ENCODE measurements around the gene IP6K3.

IP6K3 gene

DNA sequence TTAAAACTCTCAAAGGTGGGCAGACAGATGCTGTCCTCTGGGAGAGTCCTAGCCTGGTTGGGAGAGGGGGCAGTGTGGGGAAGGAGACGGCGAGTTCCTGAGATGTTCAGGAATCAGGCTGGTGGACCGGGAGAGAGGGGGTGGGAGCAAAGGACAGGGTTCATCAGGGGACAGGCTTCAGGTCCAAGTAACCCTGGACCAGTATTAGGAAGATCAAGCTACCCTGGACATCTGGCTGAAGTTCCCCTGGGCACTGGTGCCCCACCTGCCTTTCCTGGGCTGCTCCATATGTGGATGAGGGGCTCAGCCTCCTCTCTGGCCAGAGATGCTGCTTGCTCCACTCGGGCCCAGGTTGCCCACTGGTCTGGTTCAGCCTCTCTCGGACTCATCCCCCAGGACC is 1.1 kb upstream of the IP6K3 start:
- TF ChIP-seq, protein P1, sequence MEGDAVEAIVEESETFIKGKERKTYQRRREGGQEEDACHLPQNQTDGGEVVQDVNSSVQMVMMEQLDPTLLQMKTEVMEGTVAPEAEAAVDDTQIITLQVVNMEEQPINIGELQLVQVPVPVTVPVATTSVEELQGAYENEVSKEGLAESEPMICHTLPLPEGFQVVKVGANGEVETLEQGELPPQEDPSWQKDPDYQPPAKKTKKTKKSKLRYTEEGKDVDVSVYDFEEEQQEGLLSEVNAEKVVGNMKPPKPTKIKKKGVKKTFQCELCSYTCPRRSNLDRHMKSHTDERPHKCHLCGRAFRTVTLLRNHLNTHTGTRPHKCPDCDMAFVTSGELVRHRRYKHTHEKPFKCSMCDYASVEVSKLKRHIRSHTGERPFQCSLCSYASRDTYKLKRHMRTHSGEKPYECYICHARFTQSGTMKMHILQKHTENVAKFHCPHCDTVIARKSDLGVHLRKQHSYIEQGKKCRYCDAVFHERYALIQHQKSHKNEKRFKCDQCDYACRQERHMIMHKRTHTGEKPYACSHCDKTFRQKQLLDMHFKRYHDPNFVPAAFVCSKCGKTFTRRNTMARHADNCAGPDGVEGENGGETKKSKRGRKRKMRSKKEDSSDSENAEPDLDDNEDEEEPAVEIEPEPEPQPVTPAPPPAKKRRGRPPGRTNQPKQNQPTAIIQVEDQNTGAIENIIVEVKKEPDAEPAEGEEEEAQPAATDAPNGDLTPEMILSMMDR (IDR thresholded peaks at IDR 0.05; ENCODE audit: insufficient read depth, low read depth, low read length, missing control alignments) = no peak
- no peak for DNase-seq (ENCODE audit: low read depth)

DNA sequence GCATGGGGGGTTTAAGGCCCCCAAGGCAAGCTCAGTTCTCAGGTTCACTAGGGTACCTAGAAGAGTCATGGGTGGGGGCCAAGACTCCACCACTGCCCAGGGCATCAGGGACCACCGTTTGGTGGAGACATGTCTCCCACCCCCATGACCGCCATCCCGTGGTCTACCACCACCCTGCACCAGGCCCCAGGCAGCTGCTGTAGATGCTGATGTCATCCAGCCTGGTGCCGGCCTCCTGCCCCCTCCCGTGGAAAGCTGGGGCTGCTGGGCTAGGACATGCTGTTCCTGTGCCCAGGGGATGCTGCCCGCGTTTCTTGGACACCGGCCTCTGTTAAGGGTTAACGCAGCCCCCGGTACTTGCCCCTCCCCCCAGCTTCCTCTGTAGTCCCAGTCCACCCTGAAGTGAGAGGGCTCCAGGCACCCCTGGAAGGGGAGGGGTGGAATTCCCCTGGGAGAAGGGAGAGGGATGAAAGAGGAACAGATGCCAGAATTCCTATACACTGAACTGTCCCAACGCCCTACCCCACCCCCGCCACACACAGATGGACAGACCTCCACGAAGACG is 587 bp downstream of the IP6K3 start:
- no peak overlapping the region for H3K4me3 ChIP-seq (ENCODE audit: low read length)
- peak; percentile 36 for DNase-seq (ENCODE audit: low read depth)
- TF ChIP-seq, protein P1 (IDR thresholded peaks at IDR 0.05; ENCODE audit: insufficient read depth, low read depth, low read length, missing control alignments) = no peak

More for the DNA sequence above, 1.1 kb upstream of the IP6K3 start:
- no peak overlapping the region for H3K4me3 ChIP-seq (ENCODE audit: low read length)

DNA sequence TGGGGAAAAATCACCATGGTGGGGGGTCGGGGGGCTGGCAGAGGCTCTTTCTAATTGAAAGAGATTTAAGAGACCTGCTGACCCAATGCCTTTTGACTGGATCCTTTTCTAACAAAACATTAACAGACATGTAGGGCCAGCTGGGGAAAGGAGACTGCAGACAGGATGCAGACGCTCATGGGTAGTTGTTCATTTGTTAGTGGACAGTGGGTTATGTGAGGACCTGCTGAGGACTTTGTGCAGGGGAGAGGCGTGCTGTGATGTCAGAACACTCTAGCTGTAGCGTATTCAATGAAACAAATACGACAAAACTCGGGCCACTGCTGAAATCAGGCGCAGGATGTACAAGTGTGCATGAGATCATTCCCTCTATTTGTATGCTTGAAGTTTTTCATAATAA is 1.2 kb downstream of the IP6K3 start:
- DNase-seq (ENCODE audit: low read depth) = no peak
- H3K4me3 ChIP-seq (ENCODE audit: low read length) = no peak overlapping the region
- TF ChIP-seq, protein P1 (IDR thresholded peaks at IDR 0.05; ENCODE audit: insufficient read depth, low read depth, low read length, missing control alignments) = no peak

DNA sequence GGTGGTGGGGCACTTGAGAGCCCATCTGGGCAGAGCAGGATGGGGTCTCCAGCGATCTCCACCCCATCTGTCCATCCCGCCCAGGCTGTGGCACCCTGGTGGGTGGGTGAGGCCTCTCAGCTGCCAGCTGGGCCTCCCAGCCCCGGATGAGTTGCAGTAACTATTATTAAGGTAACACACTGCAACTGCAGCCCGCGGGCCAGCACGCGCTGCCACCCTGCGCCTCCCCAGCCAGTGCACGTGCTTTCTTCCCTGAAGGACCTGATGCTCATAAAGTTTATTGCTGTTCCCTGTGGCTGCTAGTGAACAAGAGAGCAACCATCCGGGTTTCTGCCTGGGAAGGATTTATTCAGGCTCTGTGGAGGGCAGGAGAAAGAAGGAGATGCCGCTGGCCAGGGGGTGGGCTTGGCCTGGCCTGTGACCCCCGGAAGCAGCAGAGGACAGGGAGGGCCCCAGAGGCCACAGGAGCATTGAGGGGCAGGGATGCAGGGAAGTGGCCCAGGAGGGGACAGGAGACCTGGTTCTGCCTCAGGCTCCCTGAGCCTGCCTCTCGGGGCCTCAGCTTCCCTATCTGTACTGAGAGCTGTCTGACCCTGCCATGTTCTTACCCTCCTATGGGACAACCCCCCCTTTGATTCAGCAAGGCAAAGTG is 1.7 kb downstream of the IP6K3 start:
- DNase-seq (ENCODE audit: low read depth) = no peak
- TF ChIP-seq, protein P1 (IDR thresholded peaks at IDR 0.05; ENCODE audit: insufficient read depth, low read depth, low read length, missing control alignments) = no peak
- H3K4me3 ChIP-seq (ENCODE audit: low read length) = no peak overlapping the region

DNA sequence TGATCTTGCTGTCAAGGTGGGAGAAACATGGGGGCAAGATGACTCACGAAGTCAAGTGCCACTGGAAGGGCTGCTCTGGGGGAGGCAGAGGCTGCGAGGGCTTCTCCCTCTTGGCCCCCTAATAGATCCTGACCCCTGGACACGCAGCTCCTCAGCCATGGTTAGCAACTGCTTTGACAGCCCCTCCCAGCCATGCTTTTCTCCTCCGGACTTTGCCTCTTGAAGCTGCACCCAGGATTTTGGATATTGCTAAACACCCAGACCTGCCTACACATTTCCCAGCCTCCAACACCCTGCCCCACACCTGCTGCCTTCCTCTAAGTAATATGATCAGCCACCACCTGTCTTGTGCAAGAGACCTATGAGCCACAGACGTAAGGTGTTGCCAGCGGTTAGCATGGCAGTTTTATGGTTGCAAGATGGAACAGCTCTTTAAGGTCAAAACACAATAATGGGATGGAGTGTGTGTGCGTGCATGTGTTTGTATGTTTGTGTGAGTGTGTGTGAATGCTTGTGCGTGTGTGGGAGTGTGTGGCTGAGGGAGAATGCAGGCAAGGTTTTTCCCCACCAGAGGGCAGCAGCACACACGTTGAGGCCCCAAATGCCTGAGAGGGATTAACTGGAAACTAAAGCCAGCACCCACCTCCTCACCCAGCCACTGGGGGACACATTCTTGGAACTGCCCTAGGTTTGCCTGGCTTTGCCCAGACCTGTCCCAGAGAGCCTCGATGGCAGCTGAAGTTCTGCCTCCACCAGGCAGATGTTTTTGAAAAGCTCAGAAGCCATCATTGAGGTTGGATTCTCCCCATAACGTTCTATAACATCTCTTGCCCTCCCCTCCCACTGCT is 2.5 kb downstream of the IP6K3 start:
- H3K4me3 ChIP-seq (ENCODE audit: low read length) = no peak overlapping the region
- DNase-seq (ENCODE audit: low read depth) = peak; percentile 98
- TF ChIP-seq, protein P1 (IDR thresholded peaks at IDR 0.05; ENCODE audit: insufficient read depth, low read depth, low read length, missing control alignments) = peak; percentile 95

DNA sequence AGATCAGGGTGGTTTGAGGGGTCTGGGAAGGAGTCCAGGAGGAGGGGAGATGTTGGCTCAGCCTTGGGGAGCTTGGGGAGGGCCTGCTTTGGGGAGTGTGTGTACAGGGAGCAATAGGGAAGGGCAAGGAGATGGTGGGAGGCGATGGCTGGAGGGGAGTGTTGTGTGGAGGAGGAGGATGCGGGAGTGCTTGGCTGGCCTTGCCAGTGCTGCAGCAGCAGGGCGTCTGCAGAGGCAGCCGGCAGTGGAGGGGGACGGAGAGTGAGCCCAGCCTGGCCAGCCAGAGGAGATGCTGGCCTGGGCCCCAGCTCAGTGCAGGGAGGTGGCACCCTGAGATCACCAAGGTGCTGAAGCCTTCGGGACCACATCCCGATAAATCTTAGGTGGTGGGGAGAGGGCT is 3.9 kb downstream of the IP6K3 start:
- TF ChIP-seq, protein P1 (IDR thresholded peaks at IDR 0.05; ENCODE audit: insufficient read depth, low read depth, low read length, missing control alignments) = no peak
- H3K4me3 ChIP-seq (ENCODE audit: low read length) = no peak overlapping the region
- DNase-seq (ENCODE audit: low read depth) = no peak
